ENCODE measurements around the gene CAND2. TPM values are rescaled to one million over a fixed set of nuclear protein-coding genes. Genes with fewer than 3 reads are reported as not detected.
A peak's percentile ranks its signal among the peaks of the same experiment; 100 is the strongest.

CAND2 gene
- total RNA-seq, 6 experiments from 2014 or later, result 4.5 to 10.5 (median 8.3) TPM

- Mint-ChIP-seq H3K27ac (peak overlapping the region; percentile 73), H3K4me1 (ENCODE audit: low read depth) (peaks cover 23% of the 10 kb centered on the region), H3K27me3 (ENCODE audit: insufficient read depth) (peaks cover 13% of the 10 kb centered on the region), H3K4me3 (no peak overlapping the region), H3K9me3 (no peaks in the 10 kb centered on the region), H3K36me3 (ENCODE audit: low read depth) (peaks cover 41% of the 10 kb centered on the region)
- no peak for DNase-seq
- no peak for TF ChIP-seq CTCF (IDR thresholded peaks at IDR 0.05)
These were observed 36.1 kb downstream of the CAND2 start for GRCh38 chr3:12832350-12833221.

DNA sequence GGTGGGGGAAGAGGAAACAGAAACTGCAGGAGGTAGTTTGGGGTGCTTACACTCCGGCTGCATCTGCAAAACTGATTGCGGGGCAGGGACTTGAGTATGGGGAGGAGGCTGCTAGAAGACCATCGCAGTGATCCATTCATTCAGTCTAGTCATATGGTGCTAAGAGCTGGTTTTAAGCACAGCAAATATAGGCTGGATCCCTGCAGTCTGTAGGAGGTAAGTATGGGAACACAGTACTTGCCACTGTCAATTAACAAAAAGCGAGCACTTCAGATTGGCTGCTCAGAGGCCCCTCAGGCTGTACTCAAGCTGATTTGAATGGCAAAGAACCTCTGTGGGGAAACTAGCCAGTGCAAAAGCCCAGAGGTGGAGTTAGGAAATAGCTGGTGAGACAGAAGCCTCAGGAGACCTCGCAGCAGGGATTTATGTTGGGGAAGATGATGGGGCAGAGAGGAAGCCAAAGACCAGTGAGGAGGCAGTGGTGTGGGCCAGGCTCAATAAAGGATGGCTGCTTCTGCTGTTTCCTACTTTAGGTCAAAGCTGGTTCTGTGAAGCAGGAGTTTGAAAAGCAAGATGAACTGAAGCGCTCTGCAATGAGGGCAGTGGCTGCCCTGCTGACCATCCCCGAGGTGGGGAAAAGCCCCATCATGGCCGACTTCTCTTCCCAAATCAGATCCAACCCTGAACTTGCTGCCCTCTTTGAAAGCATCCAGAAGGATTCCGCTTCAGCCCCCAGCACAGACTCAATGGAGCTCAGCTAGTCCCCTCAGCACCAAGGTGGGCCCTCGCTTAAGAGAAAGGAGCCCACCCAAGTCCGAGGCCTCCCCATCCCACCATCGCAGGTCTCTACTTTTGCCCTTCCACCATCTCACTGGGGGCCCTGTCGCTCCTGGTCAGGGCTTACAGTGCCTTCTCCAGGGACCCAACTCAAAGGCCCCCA lies 37.0 kb downstream of the CAND2 start:
- peak overlapping the region; percentile 73 for H3K27ac Mint-ChIP-seq
- peaks cover 32% of the 10 kb centered on the region for H3K4me1 Mint-ChIP-seq (ENCODE audit: low read depth)
- no peak for DNase-seq
- no peak for TF ChIP-seq CTCF (IDR thresholded peaks at IDR 0.05)
- H3K9me3 Mint-ChIP-seq, result no peaks in the 10 kb centered on the region
- no peak overlapping the region for H3K4me3 Mint-ChIP-seq
- peaks cover 48% of the 10 kb centered on the region for H3K36me3 Mint-ChIP-seq (ENCODE audit: low read depth)
- H3K27me3 Mint-ChIP-seq (ENCODE audit: insufficient read depth), result peaks cover 13% of the 10 kb centered on the region

DNA sequence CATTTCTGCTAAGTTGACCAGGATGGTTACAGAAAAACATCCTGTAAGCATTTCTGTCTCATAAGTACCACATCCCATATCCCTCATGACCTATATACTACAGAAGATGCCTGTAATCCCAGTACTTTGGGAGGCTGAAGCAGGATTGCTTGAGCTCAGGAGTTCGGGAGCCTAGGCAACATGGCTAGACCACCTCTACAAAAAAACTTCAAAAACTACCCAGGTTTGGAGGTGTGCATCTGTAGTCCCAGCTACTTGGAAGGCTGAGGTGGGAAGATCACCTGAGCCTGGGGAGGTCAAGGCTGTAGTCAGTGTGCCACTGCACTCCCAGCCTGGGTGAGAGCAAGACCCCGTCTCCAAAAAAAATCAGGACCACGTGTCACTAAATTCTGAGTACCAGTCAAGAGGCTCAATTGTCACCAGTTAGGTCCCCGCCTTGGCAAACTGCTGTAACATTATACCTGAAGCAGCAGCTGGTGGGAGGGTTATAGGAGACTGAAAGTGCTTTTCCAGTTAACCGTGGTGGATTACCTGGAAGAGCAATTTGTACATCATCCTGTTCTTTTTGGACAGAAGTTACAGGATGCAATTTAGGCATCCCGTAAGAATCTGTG lies 38.7 kb downstream of the CAND2 start:
- Mint-ChIP-seq H3K27ac (no peak overlapping the region), H3K36me3 (ENCODE audit: low read depth) (peaks cover 61% of the 10 kb centered on the region), H3K4me1 (ENCODE audit: low read depth) (peaks cover 44% of the 10 kb centered on the region), H3K27me3 (ENCODE audit: insufficient read depth) (peaks cover 13% of the 10 kb centered on the region), H3K9me3 (no peaks in the 10 kb centered on the region), H3K4me3 (no peak overlapping the region)
- no peak for TF ChIP-seq CTCF (IDR thresholded peaks at IDR 0.05)
- DNase-seq, result no peak

DNA sequence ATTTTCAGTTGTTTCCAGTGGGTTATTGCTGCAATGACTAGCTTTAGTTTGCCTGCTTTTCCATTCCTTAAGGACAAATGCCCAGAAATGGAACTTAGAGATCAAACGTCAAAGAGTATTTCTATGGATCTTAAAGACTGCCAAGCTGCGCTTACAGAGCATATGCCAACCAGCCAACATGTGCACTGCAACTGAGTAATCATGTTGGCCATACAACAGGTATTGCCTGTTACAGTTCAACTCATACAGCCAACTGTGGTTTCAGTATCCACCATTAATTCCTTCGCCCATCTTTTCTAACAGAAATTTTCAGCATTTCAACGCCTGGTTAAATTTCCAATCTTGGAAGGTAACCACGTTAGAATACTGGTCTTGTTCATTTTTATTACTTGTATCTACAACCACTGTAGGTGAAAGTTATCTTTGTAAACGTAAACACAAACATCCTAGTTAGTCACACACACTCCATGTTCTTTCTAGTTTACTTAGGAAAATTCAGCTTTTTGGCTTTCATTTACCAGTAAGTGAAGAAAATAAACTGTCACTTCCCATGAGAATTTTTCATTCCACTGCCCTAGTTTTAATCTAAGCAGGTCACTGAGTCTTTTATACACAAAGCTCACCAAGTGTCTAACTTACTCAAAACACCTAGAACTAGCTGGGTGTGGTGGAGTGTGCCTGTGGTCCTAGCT lies 41.0 kb downstream of the CAND2 start:
- Mint-ChIP-seq H3K36me3 (ENCODE audit: low read depth) (peaks cover 73% of the 10 kb centered on the region), H3K27me3 (ENCODE audit: insufficient read depth) (peaks cover 5% of the 10 kb centered on the region; the same call in 1 of the 2 replicates), H3K4me3 (peak overlapping the region; percentile 99), H3K9me3 (no peaks in the 10 kb centered on the region), H3K27ac (peak overlapping the region; percentile 99), H3K4me1 (ENCODE audit: low read depth) (peaks cover 49% of the 10 kb centered on the region)
- TF ChIP-seq CTCF (IDR thresholded peaks at IDR 0.05), result no peak
- DNase-seq, result no peak

Data from HFFc6 (cell line).